K562 (cell line): ENCODE data around the gene SPATA12. TPM values are rescaled to one million over a fixed set of nuclear protein-coding genes. Genes with fewer than 3 reads are reported as not detected.

Experiments
- ATAC-seq: fragments of 200-7000 bp; cut with Tn5 transposase; 3 replicates; pipeline ENCODE4 v1.9.1; 2020; ENCODE audit warnings: moderate library complexity
- BruUV-seq: library from RNA; stranded (reverse); fragments of 400-500 nt; replicated peaks from 2 replicates; lab custom pipeline; 2021; lab: Mats Ljungman, UMichigan
- CTCF ChIA-PET: fragments of 300-600 bp; formaldehyde crosslinking; extraction: SDS; loops from one replicate; lab custom pipeline; 2021; ENCODE audit warnings: low intra/inter-chr PET ratio; lab: Yijun Ruan, JAX
- POLR2A ChIA-PET: fragments of 300-600, 350-650 bp; sonication (Branson Sonifier 250); formaldehyde crosslinking; extraction: SDS; loops from one replicate; lab custom pipeline; 2021; ENCODE audit warnings: antibody characterized with exemption, inconsistent platforms; lab: Yijun Ruan, JAX
- DNase-seq, 4 experiments: peaks; one replicate each; pipeline versions ENCODE4 v3.0.0 to v3.0.0-alpha.2; 2011 to 2018; ENCODE audit warnings: low spot score in 3 of 4, mixed read lengths in 3 of 4; ENCODE audit errors: extremely low read depth in 1 of 4
- FAIRE-seq: peaks from 2 replicates; lab custom pipeline; 2011; peaks lifted over from hg19 to GRCh38; lab: Jason Lieb, UNC
- H2AFZ ChIP-seq: 2 replicates; pipeline ENCODE4 v1.6.0; 2011; ENCODE audit warnings: low read depth, low read length, control low read depth, inconsistent platforms
- H3K27ac ChIP-seq: fragments of 200-600 bp; 3 replicates; pipeline ENCODE4 v1.8.0; 2011; ENCODE audit warnings: low read depth, mild to moderate bottlenecking, control low read depth, inconsistent platforms, low read length, moderate library complexity, mixed read lengths; ENCODE audit errors: extremely low read depth
- H3K27me3 ChIP-seq, 2 experiments: fragments of 300-600 bp in 1 of 2; 2 replicates in 1 of 2; 3 replicates in 1 of 2; pipeline versions ENCODE4 v1.6.0 to v1.8.0; 2011; ENCODE audit warnings: inconsistent platforms in 2 of 2, low read length in 2 of 2, mild to moderate bottlenecking in 1 of 2, mixed read lengths in 1 of 2, moderate library complexity in 1 of 2; ENCODE audit not compliant: control insufficient read depth in 2 of 2, insufficient read depth in 2 of 2
- H3K36me3 ChIP-seq: fragments of 300-600 bp; 3 replicates; pipeline ENCODE4 v1.8.0; 2011; ENCODE audit warnings: mild to moderate bottlenecking, low read length, inconsistent platforms; ENCODE audit not compliant: control insufficient read depth, insufficient read depth
- H3K4me1 ChIP-seq, 2 experiments: fragments of 200-600 bp in 1 of 2; replicated peaks in 1 of 2; 2 replicates in 1 of 2; 3 replicates in 1 of 2; pipeline versions ENCODE4 v1.5.1 to v1.8.0; 2011; ENCODE audit warnings: inconsistent platforms in 2 of 2, low read length in 2 of 2, mild to moderate bottlenecking in 1 of 2, mixed read lengths in 1 of 2, moderate library complexity in 1 of 2; ENCODE audit not compliant: control insufficient read depth in 2 of 2, insufficient read depth in 2 of 2
- H3K4me2 ChIP-seq: 2 replicates; pipeline ENCODE4 v1.6.1; 2011; ENCODE audit warnings: low read length, control low read depth, inconsistent platforms, mixed read lengths; ENCODE audit not compliant: insufficient read depth
- H3K4me3 ChIP-seq: fragments of 200-600 bp; sonication (generic), shearing (Covaris generic); 2 replicates; pipeline ENCODE4 v1.5.1; 2016; ENCODE audit warnings: control low read depth, inconsistent platforms
- H3K79me2 ChIP-seq: fragments of 200-600 bp; 3 replicates; pipeline ENCODE4 v1.8.0; 2011; ENCODE audit warnings: low read length, inconsistent platforms; ENCODE audit not compliant: control insufficient read depth, insufficient read depth
- H3K9ac ChIP-seq, 2 experiments: 2 replicates each; pipeline versions ENCODE4 v1.6.0 to v1.6.1; 2011; ENCODE audit warnings: low read depth in 2 of 2, low read length in 2 of 2, control low read depth in 1 of 2, inconsistent platforms in 1 of 2, mild to moderate bottlenecking in 1 of 2, mixed read lengths in 1 of 2; ENCODE audit not compliant: insufficient read depth in 1 of 2
- H3K9me1 ChIP-seq: one replicate; pipeline ENCODE4 v1.6.0; 2011; ENCODE audit warnings: inconsistent platforms, mild to moderate bottlenecking, low read length, moderate library complexity; ENCODE audit not compliant: control insufficient read depth, insufficient read depth
- H3K9me3 ChIP-seq: replicated peaks from 2 replicates; pipeline ENCODE4 v1.5.1; 2011; ENCODE audit warnings: low read depth, low read length, inconsistent platforms; ENCODE audit not compliant: control insufficient read depth, insufficient read depth
- H4K20me1 ChIP-seq: replicated peaks from 2 replicates; pipeline ENCODE4 v1.6.1; 2011; ENCODE audit warnings: low read length, inconsistent platforms, mixed read lengths; ENCODE audit not compliant: control insufficient read depth, insufficient read depth
- L3MBTL2 ChIP-seq: fragments of 450-650 bp; IDR thresholded peaks from 2 replicates; pipeline ENCODE4 v1.6.1; 2016; ENCODE audit warnings: mild to moderate bottlenecking, moderate library complexity
- NFE2 ChIP-seq: IDR thresholded peaks from 2 replicates; pipeline ENCODE4 v1.6.1; 2014; ENCODE audit warnings: antibody characterized with exemption, low read depth
- PHF21A ChIP-seq: fragments of 450-650 bp; IDR thresholded peaks from 2 replicates; pipeline ENCODE4 v1.6.1; 2017; ENCODE audit warnings: low read depth, borderline replicate concordance
- PTRF ChIP-seq: fragments of 450-650 bp; IDR thresholded peaks from 2 replicates; pipeline ENCODE4 v1.6.1; 2016; ENCODE audit warnings: mild to moderate bottlenecking, missing genetic modification characterization, missing compliant biosample characterization
- ZFP1 ChIP-seq: fragments of 450-650 bp; formaldehyde crosslinking; IDR thresholded peaks from 2 replicates; pipeline ENCODE4 v1.4.0; 2020; ENCODE audit warnings: mild to moderate bottlenecking, mixed read lengths
- ZNF175 ChIP-seq: fragments of 200-800 bp; sonication (Bioruptor generic); IDR thresholded peaks from 2 replicates; pipeline ENCODE4 v1.6.1; 2016; ENCODE audit warnings: low read depth, mild to moderate bottlenecking, missing genetic modification characterization, missing compliant biosample characterization
- ZNF184 ChIP-seq: sonication (generic); formaldehyde crosslinking; IDR thresholded peaks from 2 replicates; pipeline ENCODE4 v1.5.0; 2020; ENCODE audit warnings: missing genetic modification reagents
- WGBS: fragments of 100-300 bp; shearing (Covaris generic); methylation state at CpG from one replicate; pipeline ENCODE4 v1.1.6; 2016; ENCODE audit warnings: low coverage, mixed read lengths; ENCODE audit not compliant: insufficient coverage; ENCODE audit errors: missing lambda C conversion rate; 5-methylcytosine and 5-hydroxymethylcytosine counted together
- in situ Hi-C: fragments of 300-500 bp; cut with MboI; formaldehyde crosslinking; loops from 4 replicates; pipeline ENCODE4 v1.15.0; 2018; ENCODE audit warnings: inconsistent platforms, mixed read lengths
- intact Hi-C: fragments of 100-400 bp; cut with micrococcal nuclease; formaldehyde crosslinking; loops from 2 replicates; pipeline ENCODE4 v1.14.2; 2022
- polyA plus RNA-seq, 8 experiments: library from polyadenylated mRNA; depleted of rRNA in 4 of 8; stranded (reverse) in 5 of 8; unstranded in 3 of 8; fragments of >200 nt; fragmentation: Nextera tagmentation in 2 of 8; fragmentation: Illumina TruSeq in 1 of 8; extraction: Ambion mirVana in 2 of 8; extraction: Trizol in 1 of 8; gene quantifications; 2 replicates each; pipeline versions ENCODE4 v1.2.1 to v1.2.3, GENCODE V29; 2011 to 2014; ENCODE audit warnings: inconsistent platforms in 1 of 8, missing spikeins in 1 of 8
- total RNA-seq, 7 experiments: library from RNA; depleted of rRNA in 6 of 7; stranded (reverse); fragments of >200 nt in 6 of 7; fragmentation: Illumina TruSeq in 2 of 7; extraction: Trizol in 2 of 7; gene quantifications; 2 replicates each; pipeline versions ENCODE4 v1.2.1 to v1.2.3, GENCODE V29; 2011 to 2021; ENCODE audit warnings: low replicate concordance in 1 of 7
- TF ChIP-seq, protein P1 (sequence below): fragments of 200-800 bp; sonication (Bioruptor generic); IDR thresholded peaks from 2 replicates; pipeline ENCODE4 v1.6.1; 2017; ENCODE audit warnings: missing genetic modification characterization, missing compliant biosample characterization

Gene SPATA12
- total and polyA plus RNA-seq, 9 of the 15 experiments (the other 6 are each of a cell fraction or from before 2014, with no cell fraction given): not detected

DNA sequence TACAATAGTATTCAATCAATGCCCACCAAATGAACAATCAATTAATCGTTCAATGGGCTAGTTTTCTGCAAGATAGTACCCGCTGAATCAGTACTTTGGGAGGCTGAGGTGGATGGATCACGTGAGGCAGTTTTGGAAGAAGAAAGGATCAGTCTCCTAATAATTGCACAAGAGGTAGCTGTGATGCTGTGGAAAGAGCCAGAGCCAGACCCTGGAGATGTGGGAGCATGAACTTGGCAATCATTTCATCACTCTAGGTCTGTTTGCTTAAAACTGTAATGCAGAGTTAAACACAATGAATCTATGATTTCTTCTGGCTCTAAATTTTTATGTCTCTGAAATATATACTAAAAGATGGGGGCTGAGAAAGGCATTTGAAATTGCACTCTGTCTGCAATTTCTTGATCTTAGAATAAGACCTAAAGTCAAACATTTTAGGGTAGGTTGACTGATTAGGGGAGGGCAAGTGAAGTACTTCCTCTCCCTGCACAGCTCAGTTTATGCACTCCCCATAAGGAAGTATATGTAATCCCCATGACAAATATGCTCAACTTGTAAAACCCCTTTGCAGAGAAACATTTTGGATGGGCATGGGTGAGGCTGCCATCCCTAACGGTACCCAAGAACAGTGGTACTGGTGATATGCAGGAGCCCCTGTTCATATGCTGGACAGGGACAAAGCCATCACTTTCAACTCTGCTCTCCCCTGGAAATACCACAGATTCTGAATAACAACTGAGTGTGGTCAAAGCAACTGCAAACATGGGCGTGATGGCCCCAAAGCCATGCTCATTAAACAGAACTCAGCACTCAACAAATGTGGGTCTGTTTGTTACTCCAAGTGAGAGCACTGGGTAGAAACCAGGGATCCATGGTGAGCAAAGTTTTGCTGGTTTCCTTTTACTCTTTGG is 28.6 kb upstream of the SPATA12 start:
- Histone ChIP-seq H3K36me3 (no peaks in the 10 kb centered on the region), H3K9me1 (no peaks in the 10 kb centered on the region), H3K4me3 (no peak overlapping the region), H2AFZ (no peak overlapping the region), H3K9me3 (no peaks in the 10 kb centered on the region), H3K4me1 (peaks cover 0 to 3% of the 10 kb centered on the region in 2 experiments; a peak in 1 of 5 replicates), H3K27me3 (no peaks in the 10 kb centered on the region), H3K4me2 (no peak overlapping the region)
- CTCF ChIA-PET: no interaction called here
- intact Hi-C loops: no loop called here
- no TSS peak for BruUV-seq
- no peak for ATAC-seq
- no peak for TF ChIP-seq ZNF175
- no peak for TF ChIP-seq ZNF184
- TF ChIP-seq, protein P1, sequence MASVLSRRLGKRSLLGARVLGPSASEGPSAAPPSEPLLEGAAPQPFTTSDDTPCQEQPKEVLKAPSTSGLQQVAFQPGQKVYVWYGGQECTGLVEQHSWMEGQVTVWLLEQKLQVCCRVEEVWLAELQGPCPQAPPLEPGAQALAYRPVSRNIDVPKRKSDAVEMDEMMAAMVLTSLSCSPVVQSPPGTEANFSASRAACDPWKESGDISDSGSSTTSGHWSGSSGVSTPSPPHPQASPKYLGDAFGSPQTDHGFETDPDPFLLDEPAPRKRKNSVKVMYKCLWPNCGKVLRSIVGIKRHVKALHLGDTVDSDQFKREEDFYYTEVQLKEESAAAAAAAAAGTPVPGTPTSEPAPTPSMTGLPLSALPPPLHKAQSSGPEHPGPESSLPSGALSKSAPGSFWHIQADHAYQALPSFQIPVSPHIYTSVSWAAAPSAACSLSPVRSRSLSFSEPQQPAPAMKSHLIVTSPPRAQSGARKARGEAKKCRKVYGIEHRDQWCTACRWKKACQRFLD (CRISPR knock-in tag): no peak
- TF ChIP-seq NFE2: no peak
- TF ChIP-seq ZFP1 (CRISPR knock-in tag): no peak
- no peak for TF ChIP-seq PTRF (tag)
- no peak for TF ChIP-seq L3MBTL2
- TF ChIP-seq PHF21A: no peak
- TF ChIP-seq, all 486 proteins: peak for 0
- H3K79me2 ChIP-seq: no peaks in the 10 kb centered on the region
- no peak overlapping the region for H3K9ac ChIP-seq
- FAIRE-seq (no peak), DNase-seq (no peak)
- H4K20me1 ChIP-seq: no peaks in the 10 kb centered on the region; the same call in 1 of the 2 replicates
- no peak overlapping the region for H3K27ac ChIP-seq
- in situ Hi-C loops: no loop called here
- WGBS: 4% methylated on average over 5 of the region's 5 CpGs
- POLR2A ChIA-PET: interaction anchor here (0.8 kb wide), 1 partner anchor 15 kb away, joined by 3 read pairs; no protein-coding TSS in a partner anchor
